ENCODE measurements around the gene ANAPC2.

DNA sequence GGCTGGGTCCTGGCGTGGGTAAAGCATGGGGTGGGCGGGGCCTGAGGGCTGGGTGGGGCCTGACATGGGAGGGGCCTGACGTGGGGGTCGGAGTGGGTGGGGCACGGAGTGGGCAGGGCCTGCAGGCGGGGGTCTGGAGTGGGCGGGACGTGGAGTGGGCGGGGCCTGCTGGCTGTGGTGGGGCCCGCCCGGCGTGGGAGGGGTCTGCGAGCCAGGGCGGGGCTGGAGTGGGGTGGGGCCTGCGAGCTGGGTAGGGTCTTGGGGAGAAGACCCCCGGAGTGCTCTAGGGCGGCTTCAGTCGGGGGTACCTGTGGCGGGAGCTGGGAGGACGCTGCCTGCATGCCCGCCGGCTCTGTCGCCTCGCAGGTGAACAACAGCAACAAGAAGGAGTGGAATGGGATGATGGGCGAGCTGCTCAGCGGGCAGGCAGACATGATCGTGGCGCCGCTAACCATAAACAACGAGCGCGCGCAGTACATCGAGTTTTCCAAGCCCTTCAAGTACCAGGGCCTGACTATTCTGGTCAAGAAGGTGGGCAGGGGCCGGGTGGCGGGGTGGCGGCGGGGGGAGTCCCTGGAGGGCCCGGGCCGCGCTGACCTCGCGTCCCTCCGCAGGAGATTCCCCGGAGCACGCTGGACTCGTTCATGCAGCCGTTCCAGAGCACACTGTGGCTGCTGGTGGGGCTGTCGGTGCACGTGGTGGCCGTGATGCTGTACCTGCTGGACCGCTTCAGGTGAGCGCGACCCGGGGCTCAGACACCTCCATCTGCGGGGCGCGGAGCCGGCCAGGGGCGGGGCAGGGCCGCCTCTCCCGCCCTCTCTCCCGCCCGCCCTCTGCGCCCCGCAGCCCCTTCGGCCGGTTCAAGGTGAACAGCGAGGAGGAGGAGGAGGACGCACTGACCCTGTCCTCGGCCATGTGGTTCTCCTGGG lies 26.5 kb downstream of the ANAPC2 start:
- TF ChIP-seq, protein P1, sequence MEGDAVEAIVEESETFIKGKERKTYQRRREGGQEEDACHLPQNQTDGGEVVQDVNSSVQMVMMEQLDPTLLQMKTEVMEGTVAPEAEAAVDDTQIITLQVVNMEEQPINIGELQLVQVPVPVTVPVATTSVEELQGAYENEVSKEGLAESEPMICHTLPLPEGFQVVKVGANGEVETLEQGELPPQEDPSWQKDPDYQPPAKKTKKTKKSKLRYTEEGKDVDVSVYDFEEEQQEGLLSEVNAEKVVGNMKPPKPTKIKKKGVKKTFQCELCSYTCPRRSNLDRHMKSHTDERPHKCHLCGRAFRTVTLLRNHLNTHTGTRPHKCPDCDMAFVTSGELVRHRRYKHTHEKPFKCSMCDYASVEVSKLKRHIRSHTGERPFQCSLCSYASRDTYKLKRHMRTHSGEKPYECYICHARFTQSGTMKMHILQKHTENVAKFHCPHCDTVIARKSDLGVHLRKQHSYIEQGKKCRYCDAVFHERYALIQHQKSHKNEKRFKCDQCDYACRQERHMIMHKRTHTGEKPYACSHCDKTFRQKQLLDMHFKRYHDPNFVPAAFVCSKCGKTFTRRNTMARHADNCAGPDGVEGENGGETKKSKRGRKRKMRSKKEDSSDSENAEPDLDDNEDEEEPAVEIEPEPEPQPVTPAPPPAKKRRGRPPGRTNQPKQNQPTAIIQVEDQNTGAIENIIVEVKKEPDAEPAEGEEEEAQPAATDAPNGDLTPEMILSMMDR (conservative IDR thresholded peaks at IDR 0.05; ENCODE audit: low read depth, low read length), result no peak
- TF ChIP-seq, protein P2, sequence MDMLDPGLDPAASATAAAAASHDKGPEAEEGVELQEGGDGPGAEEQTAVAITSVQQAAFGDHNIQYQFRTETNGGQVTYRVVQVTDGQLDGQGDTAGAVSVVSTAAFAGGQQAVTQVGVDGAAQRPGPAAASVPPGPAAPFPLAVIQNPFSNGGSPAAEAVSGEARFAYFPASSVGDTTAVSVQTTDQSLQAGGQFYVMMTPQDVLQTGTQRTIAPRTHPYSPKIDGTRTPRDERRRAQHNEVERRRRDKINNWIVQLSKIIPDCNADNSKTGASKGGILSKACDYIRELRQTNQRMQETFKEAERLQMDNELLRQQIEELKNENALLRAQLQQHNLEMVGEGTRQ (IDR thresholded peaks at IDR 0.05; ENCODE audit: low read depth, low read length), result no peak
- TF ChIP-seq MXI1 (IDR thresholded peaks at IDR 0.05; ENCODE audit: borderline replicate concordance, low read depth, low read length), result no peak
- no peak for TF ChIP-seq POLR2A (IDR thresholded peaks at IDR 0.05; ENCODE audit: low read depth, low read length)
- TF ChIP-seq MAZ (IDR thresholded peaks at IDR 0.05; ENCODE audit: borderline replicate concordance, low read depth, low read length), result no peak
- TF ChIP-seq FOS (IDR thresholded peaks at IDR 0.05; ENCODE audit: low read depth, low read length), result no peak
- no peak for TF ChIP-seq RAD21 (IDR thresholded peaks at IDR 0.05; ENCODE audit: low read length)
- no peak for TF ChIP-seq SMC3 (IDR thresholded peaks at IDR 0.05; ENCODE audit: low read depth, low read length)
- TF ChIP-seq CEBPB (IDR thresholded peaks at IDR 0.05; ENCODE audit: low read depth, low read length), result no peak
- TF ChIP-seq BHLHE40 (IDR thresholded peaks at IDR 0.05; ENCODE audit: low read depth, low read length), result no peak
- TF ChIP-seq RCOR1 (IDR thresholded peaks at IDR 0.05; ENCODE audit: insufficient replicate concordance, low read length), result no peak
- TF ChIP-seq CHD1 (IDR thresholded peaks at IDR 0.05; ENCODE audit: low read depth, low read length), result no peak
